Lower leg skin (tissue), 3 donors: ENCODE results near the gene CWC27.

Experiments used
- CTCF ChIP-seq, 3 donors: fragments of 450-650 bp; IDR thresholded peaks; one replicate each; pipeline ENCODE4 v1.5.1; 2016; ENCODE audit warnings: antibody characterized with exemption in 3 of 3, mild to moderate bottlenecking in 3 of 3, moderate library complexity in 2 of 3
- POLR2A ChIP-seq, 2 donors: fragments of 450-650 bp; IDR thresholded peaks; one replicate each; pipeline ENCODE4 v1.6.1; 2016 to 2017; ENCODE audit warnings: antibody characterized with exemption in 2 of 2, mild to moderate bottlenecking in 1 of 2, moderate library complexity in 1 of 2

DNA sequence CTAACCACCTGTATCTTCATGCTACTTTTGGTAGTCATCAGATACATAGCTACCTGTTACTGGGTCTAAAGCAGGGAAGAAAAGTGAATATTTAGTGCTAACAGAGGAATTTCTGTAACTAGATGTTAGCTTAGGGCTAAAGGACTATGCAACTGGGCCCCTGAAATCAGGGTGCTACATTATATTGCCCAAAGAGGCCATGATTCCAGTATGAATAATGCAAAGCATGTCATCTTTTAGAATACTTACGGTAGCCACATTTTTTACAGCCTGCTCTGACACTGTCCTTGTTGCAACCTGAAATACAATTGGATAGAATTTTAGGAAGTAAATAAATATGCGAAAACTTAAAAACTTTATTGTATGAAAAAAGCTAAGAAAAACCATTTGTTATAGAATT is 14.7 kb upstream of the CWC27 start:
- TF ChIP-seq CTCF (IDR thresholded peaks at IDR 0.05) (no peak), POLR2A (IDR thresholded peaks at IDR 0.05) (no peak)
